Kidney capillary endothelial cell (primary cell): ENCODE measurements around the gene HOXD9.

Experiments used
- DNase-seq: peaks from one replicate; pipeline ENCODE4 v3.0.0-alpha.2; 2018; ENCODE audit warnings: low spot score

HOXD9 gene

DNA sequence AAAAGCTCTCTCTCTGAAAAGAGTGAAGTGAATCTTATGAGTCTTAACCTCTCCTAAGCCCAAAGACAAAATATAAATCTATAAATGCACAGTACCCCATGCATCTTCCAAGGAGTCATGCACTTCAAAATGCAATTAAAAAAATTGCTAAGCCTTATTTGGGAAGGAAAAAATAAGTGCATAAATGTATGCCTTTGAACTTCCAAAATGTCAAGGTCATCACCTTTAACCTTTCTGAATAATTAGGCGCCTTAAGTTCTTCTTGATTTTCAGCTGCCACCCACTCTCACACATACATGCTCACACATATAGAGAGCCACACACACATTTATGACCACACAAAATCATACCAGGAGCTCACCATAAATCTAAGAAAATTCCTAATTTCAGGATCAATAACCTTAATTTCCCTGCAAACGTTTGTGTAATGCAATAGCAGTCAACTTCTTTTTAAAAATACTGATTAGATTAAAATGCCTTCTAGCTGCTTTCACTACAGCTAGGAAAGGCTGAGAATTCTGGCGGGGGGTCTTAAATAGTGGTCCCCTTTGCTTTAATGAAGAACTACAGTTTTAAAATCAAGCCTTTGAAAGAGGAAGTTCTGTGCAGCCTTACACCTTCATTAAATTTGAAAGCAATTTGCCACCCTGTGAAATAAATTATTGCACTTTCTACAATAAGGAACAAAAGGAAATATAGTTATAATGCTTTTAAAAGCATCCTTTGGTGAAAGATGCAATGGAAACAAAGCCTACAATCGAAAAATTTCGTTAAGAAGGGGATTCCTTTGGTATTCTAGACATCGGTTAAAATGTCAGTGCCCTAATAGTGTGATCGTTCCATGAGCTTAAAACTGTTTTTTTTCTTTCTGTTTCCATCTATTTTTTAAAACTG is 11.9 kb upstream of the HOXD9 start:
- no peak for DNase-seq

- DNase-seq: peak; percentile 62
Observed at GRCh38 chr2:176111309-176111663, 11.2 kb upstream of the HOXD9 start.

- DNase-seq: no peak
Observed at GRCh38 chr2:176111846-176112374, 10.6 kb upstream of the HOXD9 start.

- no peak for DNase-seq
Observed at GRCh38 chr2:176112375-176113302, 9.9 kb upstream of the HOXD9 start.

DNA sequence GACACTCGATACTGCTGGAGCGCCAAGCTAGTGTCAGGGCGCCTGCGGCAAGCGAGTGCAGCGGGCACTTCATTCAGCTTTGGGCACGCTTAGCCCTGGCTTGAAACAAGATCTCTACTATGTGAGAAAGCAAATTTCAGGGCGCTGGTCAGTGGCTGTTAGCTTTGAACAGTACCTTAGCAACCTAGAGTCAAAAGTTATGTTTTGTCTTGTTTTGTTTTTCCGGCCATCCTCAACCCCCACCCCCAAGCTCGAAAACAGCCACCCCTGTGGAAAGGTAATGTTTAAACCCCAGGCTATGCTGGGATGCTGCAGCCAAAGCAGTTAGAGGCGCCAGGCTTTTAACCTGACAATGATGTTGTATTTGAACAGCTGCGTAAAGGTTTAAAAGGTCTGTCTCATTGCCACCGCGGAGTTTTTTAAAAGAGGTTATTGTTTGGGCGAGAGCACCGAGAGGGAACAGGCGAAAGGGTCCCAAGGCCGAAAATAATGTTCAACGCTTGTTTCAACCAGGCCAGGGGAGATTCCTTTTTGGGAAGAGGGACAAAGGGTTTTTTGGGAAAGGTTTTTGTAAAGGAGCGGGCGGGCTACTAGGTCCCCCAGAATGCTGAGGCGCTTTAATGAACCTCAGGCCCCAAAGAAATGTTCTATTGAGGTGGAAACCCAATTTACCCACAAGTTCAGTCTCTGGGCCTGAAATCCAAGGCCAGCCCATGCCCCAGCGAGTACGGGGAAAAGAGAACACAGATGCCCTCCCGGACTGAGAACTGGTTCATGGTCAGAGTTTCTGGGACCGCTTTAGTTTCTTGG is 8.2 kb upstream of the HOXD9 start:
- no peak for DNase-seq

DNA sequence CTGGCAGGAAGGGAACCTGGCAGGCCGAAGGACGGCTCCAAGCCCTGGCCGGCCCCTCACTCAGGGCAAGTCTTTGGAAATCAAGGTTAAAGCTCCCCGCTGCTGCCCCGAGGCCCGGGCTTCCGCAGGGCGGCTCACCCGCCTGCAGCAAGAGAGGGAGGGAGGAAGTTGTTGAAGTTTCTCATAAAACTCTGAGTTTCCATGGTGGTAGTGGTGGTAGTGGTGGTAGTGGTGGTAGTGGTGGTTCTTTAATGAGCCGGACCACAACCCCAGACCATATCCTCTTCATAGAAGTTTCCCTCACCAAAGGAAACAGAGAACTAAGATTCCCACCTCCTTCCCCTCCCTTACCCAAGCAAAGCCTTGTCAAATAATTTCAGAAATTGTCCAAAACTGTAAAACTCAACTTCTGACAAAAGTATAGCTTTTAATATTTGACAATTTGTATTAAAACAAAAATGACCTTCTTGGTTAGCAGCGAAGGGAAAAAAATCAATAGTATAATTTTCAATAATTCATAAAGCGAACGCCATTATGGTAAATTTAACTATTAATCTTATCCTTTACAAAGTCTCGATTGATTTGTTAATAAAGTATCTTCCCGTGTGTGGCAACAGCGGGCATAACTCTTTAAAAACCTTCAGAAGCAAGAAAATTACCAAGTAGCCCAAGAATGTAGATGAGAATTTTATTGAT is 7.4 kb upstream of the HOXD9 start:
- no peak for DNase-seq

DNA sequence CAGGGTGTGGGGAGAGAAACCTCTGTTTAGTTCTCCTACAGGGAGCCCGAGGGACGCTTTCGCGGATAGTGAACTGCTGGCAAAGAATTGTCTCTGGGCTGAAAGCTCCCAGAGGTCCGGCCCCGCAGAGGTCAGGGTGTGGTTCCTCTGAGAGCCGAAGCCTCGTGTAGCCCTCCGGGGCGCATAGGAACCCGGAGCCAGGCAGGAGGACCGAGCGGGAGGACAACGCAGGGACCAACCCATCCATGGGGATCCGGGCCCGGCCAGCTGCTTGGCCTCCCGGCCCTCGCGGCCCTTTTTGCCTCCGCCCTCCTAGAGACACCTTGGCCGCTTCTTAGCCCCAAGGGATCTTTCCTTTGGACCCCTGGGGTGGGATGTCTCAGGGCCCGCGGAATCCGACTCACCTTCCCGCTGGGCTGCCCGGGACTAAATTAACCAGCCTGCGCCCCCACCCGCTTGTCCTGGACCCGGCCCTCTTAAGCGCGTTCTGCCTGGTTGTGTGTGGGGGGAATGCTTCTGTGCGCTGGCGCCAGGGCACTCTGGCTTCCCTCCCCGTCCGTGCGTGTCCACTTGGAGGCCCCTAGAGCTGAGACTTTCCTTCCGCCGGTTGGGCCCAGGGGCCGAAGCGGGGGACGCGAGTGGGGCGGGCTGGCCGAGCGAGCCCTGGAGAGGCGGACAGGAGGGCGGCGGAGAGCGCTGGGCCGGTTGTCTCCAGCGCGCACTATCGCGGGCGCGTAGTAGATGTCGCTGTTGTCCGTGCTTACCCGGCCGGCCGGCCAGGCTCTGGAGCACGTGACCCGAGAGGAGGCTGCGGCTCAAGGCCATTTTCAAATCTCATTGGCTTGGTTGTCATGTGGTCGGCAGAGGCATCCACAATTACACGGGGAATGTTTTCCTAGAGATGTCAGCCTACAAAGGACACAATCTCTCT is 6.4 kb upstream of the HOXD9 start, which contains the start of gene HOXD10:
Gene HOXD10 (plus strand): TSS at position 896 of the 931 bp plus-strand sequence. CDS start 56 bp downstream, outside the sequence.
- DNase-seq: peak; percentile 80

DNA sequence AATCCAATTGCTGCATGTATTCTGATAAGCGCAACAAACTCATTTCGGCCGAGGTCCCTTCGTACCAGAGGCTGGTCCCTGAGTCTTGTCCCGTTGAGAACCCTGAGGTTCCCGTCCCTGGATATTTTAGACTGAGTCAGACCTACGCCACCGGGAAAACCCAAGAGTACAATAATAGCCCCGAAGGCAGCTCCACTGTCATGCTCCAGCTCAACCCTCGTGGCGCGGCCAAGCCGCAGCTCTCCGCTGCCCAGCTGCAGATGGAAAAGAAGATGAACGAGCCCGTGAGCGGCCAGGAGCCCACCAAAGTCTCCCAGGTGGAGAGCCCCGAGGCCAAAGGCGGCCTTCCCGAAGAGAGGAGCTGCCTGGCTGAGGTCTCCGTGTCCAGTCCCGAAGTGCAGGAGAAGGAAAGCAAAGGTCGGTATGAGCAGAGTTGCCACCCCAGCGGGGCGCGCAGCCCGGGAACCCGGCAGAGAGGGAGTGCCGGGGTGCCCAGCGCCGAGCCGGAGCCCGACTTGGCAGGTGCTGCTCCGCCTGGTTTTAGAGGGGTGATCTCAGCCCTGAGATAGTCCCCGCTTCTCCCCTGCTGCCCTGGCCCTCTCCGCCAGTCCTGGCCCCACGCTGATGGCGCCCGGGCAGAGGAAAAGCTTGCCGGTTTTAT is 5.2 kb upstream of the HOXD9 start:
- DNase-seq: no peak

DNA sequence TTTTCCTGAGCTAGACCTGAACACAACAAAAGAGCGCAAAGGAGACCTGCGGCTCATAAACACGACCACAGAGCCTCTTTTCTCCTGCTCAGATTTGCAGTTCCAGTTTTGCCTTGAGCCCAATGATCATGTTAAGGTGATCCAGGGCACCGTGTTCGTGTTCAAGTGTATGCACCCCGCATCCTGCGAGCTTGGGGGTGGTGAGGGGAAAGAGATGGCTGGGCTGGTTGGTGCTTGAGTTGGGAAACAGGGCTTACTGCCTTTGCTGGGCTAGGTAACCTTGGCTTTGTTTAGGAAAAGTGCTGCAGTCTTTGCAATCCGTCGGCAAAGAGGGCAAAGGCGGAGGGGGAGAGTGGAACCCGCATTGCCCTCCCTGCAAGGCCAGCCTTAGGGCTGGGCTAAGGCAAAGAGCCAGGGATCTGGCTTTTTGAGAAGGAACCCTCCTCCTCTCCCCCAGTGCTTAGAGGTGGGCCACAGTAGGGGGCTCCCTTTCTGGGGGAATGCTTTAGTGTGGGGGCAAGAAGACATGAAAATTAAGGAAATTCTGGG is 4.6 kb upstream of the HOXD9 start:
- no peak for DNase-seq

DNA sequence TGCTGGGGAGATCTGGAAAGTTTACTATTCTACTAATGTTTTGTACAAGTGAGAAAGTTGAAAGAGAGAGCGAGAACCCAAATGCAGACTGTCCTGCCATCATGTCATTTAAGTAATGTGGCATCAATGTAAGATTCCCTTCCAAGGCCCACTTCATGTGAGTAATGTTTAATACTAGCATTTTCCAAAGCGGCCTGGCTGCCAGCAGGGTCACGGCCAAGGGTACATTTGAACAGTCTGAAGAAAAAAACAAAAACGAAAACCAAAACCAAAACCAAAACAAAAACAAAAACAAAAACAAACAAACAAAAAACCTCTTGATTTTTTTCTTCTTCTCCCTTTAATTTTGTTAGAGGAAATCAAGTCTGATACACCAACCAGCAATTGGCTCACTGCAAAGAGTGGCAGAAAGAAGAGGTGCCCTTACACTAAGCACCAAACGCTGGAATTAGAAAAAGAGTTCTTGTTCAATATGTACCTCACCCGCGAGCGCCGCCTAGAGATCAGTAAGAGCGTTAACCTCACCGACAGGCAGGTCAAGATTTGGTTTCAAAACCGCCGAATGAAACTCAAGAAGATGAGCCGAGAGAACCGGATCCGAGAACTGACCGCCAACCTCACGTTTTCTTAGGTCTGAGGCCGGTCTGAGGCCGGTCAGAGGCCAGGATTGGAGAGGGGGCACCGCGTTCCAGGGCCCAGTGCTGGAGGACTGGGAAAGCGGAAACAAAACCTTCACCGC is 3.7 kb upstream of the HOXD9 start:
- DNase-seq: peak; percentile 55

DNA sequence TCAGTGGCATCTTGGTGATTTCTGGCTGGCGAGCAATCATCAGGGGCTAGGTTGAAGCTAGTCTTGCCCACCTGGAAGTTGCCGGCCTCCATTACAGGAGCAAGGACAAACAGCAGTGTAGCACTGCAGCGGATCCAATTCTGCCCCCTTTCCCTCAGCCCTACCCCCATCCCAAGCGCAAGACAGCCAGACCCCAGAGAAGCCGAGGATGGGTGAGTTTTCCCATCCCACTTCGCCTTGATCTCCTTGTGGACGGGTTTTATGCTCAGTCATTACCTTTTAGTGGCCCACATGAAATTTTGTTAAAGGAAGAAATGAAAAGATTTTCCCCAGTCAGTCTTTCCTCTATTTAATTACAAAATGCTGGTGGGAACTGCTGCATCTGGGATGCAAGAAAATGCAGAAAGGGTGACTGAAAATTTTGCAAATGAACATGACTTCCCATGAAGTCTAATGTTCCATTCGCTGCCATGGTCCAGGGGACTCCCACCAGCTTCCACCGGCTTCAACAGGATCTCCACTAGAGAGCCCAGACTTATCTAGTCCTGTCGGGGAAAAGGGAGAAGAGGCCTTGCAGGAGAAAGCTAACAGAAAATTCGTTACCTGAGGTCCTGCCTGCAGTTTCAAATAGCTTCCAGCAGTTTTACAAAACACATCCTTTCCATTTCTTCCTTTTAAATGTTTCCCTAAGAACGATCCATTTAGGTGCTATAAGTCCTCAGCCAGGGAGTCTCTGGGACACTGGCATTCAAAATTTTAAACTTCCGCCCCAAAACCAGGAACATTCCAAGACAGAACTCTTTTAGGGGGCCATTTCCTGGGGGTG is 1.9 kb upstream of the HOXD9 start:
- no peak for DNase-seq

DNA sequence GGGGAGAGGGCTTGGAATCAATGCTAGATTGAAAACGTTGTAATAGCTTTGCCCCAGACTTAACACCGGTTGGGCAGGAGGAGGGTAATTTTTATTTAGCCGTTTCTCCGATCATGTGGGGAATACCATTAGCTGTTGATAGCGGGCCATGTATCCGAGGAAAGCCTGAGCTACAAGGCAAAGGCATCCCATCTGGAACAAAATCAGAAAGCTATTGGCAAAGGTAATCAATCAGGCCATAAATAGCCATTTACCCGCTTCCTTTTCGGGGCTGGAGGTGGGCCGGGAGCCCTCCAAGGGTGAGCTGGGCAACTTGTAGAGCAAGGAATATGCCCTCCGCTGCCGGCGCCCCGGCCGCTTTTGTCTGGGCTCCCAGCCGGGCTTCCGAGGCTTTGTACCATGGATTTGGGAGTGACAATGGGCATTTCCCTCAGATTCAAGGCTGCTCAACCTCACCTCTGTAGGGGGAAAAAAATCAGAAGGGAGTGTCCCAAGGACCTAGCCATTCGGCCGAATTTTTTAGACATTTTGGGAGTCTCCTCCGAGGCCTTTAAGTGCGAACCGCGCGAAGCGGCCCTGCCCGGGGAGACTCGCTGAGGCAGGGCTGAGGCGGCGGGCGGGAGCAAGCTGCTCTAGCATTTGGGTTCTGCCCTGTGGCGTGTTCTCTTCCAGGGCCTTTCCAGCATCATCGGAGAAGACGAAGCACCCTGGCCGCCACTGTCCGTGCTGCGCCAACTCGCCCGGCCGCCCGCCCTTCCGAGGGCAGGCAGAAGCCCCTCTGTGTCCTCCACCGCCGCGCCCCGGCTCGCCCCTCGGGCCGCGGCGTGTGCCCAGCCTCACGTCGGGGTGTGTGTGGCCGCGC is 1.1 kb upstream of the HOXD9 start:
- no peak for DNase-seq

GRCh38 chr2:176122052-176122682 is 352 bp upstream of the HOXD9 start:
- no peak for DNase-seq

GRCh38 chr2:176123411-176124109 is 1.0 kb downstream of the HOXD9 start:
- no peak for DNase-seq
